HepG2 (cell line): ENCODE measurements around the gene POLH. TPM values are rescaled to one million over a fixed set of nuclear protein-coding genes. Genes with fewer than 3 reads are reported as not detected.

Experiments
- ATF1 ChIP-seq: IDR thresholded peaks from 2 replicates; pipeline ENCODE4 v1.6.1; 2016; ENCODE audit warnings: mild to moderate bottlenecking, control low read depth
- BCL6 ChIP-seq: IDR thresholded peaks from 2 replicates; pipeline ENCODE4 v1.6.1; 2016; ENCODE audit warnings: missing genetic modification reagents, missing compliant biosample characterization
- FOXK1 ChIP-seq: sonication (generic); formaldehyde crosslinking; IDR thresholded peaks from 2 replicates; pipeline ENCODE4 v1.4.0; 2020; ENCODE audit warnings: low read depth, missing genetic modification reagents, borderline replicate concordance
- GABPB1 ChIP-seq: IDR thresholded peaks from 2 replicates; pipeline ENCODE4 v1.6.1; 2016; ENCODE audit warnings: mild to moderate bottlenecking, missing genetic modification reagents, moderate library complexity, missing compliant biosample characterization
- HMGXB3 ChIP-seq: sonication (generic); formaldehyde crosslinking; IDR thresholded peaks from 2 replicates; pipeline ENCODE4 v1.4.0; 2020; ENCODE audit warnings: missing genetic modification reagents, borderline replicate concordance
- MAZ ChIP-seq, 2 experiments: sonication (generic) in 1 of 2; formaldehyde crosslinking in 1 of 2; IDR thresholded peaks; 2 replicates each; pipeline versions ENCODE4 v1.5.0 to v1.6.1; 2012 to 2020; ENCODE audit warnings: low read depth in 2 of 2, mild to moderate bottlenecking in 2 of 2, borderline replicate concordance in 1 of 2, improper control_type of control experiment in 1 of 2, low read length in 1 of 2, missing genetic modification reagents in 1 of 2, moderate library complexity in 1 of 2
- NONO ChIP-seq, 2 experiments: fragments of 450-650 bp in 1 of 2; sonication (generic) in 1 of 2; formaldehyde crosslinking in 1 of 2; IDR thresholded peaks in 1 of 2; conservative IDR thresholded peaks in 1 of 2; 2 replicates each; pipeline versions ENCODE4 v1.6.1 to v1.8.0; 2017 to 2022; ENCODE audit warnings: mild to moderate bottlenecking in 1 of 2, missing genetic modification reagents in 1 of 2, moderate library complexity in 1 of 2
- PCBP1 ChIP-seq: fragments of 200-400 bp; formaldehyde crosslinking; IDR thresholded peaks from 2 replicates; pipeline ENCODE4 v1.6.1; 2017; ENCODE audit warnings: mild to moderate bottlenecking, low read depth, low read length, borderline replicate concordance
- SOX13 ChIP-seq, 3 experiments: fragments of 450-650 bp in 1 of 3; sonication (generic) in 1 of 3; formaldehyde crosslinking in 1 of 3; IDR thresholded peaks in 2 of 3; conservative IDR thresholded peaks in 1 of 3; 2 replicates each; pipeline versions ENCODE4 v1.5.0 to v1.6.1; 2016 to 2020; ENCODE audit warnings: antibody characterized with exemption in 1 of 3, mild to moderate bottlenecking in 1 of 3, missing compliant biosample characterization in 1 of 3, missing genetic modification reagents in 1 of 3, moderate library complexity in 1 of 3
- SP5 ChIP-seq: IDR thresholded peaks from 2 replicates; pipeline ENCODE4 v1.6.1; 2016; ENCODE audit warnings: low read depth, borderline replicate concordance
- SRSF1 ChIP-seq: fragments of 200-400 bp; formaldehyde crosslinking; optimal IDR thresholded peaks from 2 replicates; pipeline ENCODE3; 2017; ENCODE audit warnings: mild to moderate bottlenecking, low read depth, low read length, moderate library complexity
- TEAD3 ChIP-seq: optimal IDR thresholded peaks from 2 replicates; pipeline ENCODE3; 2016; ENCODE audit warnings: borderline replicate concordance
- YEATS4 ChIP-seq: sonication (generic); formaldehyde crosslinking; IDR thresholded peaks from 2 replicates; pipeline ENCODE4 v1.4.0; 2020; ENCODE audit warnings: missing genetic modification reagents, borderline replicate concordance
- ZBTB2 ChIP-seq: sonication (generic); formaldehyde crosslinking; IDR thresholded peaks from 2 replicates; pipeline ENCODE4 v1.8.0; 2022; ENCODE audit warnings: low read depth, missing genetic modification reagents
- ZNF513 ChIP-seq: sonication (generic); formaldehyde crosslinking; conservative IDR thresholded peaks from 2 replicates; pipeline ENCODE4 v1.5.0; 2020; ENCODE audit warnings: missing genetic modification reagents
- ZNF639 ChIP-seq: conservative IDR thresholded peaks from 2 replicates; pipeline ENCODE4 v1.6.1; 2018; ENCODE audit warnings: missing genetic modification reagents
- polyA plus RNA-seq, 8 experiments: library from polyadenylated mRNA; depleted of rRNA in 3 of 8; stranded (reverse) in 7 of 8; unstranded in 1 of 8; fragments of >200 nt; fragmentation: Illumina TruSeq in 4 of 8; extraction: Trizol in 4 of 8; gene quantifications; 2 replicates each; pipeline versions ENCODE4 v1.2.1 to v1.2.3, GENCODE V29; 2011 to 2016; ENCODE audit warnings: low read depth in 4 of 8, missing spikeins in 1 of 8, mixed read lengths in 1 of 8; ENCODE audit not compliant: insufficient read depth in 1 of 8
- total RNA-seq, 5 experiments: library from RNA; depleted of rRNA; stranded (reverse); fragments of >200 nt; fragmentation: Illumina TruSeq; extraction: Trizol; gene quantifications; 2 replicates each; pipeline ENCODE4 v1.2.3, GENCODE V29; 2016; ENCODE audit warnings: low read depth in 1 of 5
- TF ChIP-seq, protein P1 (sequence below), 2 experiments: fragments of 450-650 bp in 1 of 2; sonication (generic) in 1 of 2; formaldehyde crosslinking; IDR thresholded peaks; 2 replicates each; pipeline versions ENCODE4 v1.5.0 to v1.8.0; 2020 to 2022; ENCODE audit warnings: mild to moderate bottlenecking in 1 of 2, missing genetic modification reagents in 1 of 2

The POLH gene
- total and polyA plus RNA-seq, 2 of the 13 experiments (the other 11 are each of a cell fraction or from before 2014, with no cell fraction given) = 11.6 to 25.0 TPM

- TF ChIP-seq ZNF639 (0 out of 2 replicates have a peak, but pooled peaks have one; percentile 35), BCL6 (CRISPR knock-in tag) (peak; percentile 10; the same call in 1 of the 2 replicates), SRSF1 (peak; percentile 44), SP5 (CRISPR knock-in tag) (peak; percentile 73), HMGXB3 (CRISPR knock-in tag) (peak; percentile 29; the same call in 1 of the 2 replicates), ZBTB2 (CRISPR knock-in tag) (0 out of 2 replicates have a peak, but pooled peaks have one; percentile 13), GABPB1 (peak; percentile 93), YEATS4 (CRISPR knock-in tag) (peak; percentile 29; the same call in 1 of the 2 replicates), ATF1 (CRISPR knock-in tag) (peak; percentile 90), FOXK1 (CRISPR knock-in tag) (peak; percentile 91), ZNF513 (CRISPR knock-in tag) (no peak), SOX13 (IDR thresholded peaks at IDR 0.05) (no peak), SOX13 (CRISPR knock-in tag; conservative IDR thresholded peaks at IDR 0.05 in 1 of 2, IDR thresholded peaks at IDR 0.05 in 1 of 2) (peak in 1 of 2 experiments; percentile 15; a peak in 1 of 4 replicates), MAZ (IDR thresholded peaks at IDR 0.05; ENCODE audit: borderline replicate concordance, low read depth, low read length) (peak; percentile 96), MAZ (CRISPR knock-in tag; IDR thresholded peaks at IDR 0.05; ENCODE audit: low read depth) (peak; percentile 89; the same call in 1 of the 2 replicates), PCBP1 (0 out of 2 replicates have a peak, but pooled peaks have one; percentile 35), TEAD3 (CRISPR knock-in tag) (peak; percentile 85), NONO (IDR thresholded peaks at IDR 0.05) (no peak), NONO (CRISPR knock-in tag; conservative IDR thresholded peaks at IDR 0.05) (peak; percentile 26; the same call in 1 of the 2 replicates)
- TF ChIP-seq, protein P1, sequence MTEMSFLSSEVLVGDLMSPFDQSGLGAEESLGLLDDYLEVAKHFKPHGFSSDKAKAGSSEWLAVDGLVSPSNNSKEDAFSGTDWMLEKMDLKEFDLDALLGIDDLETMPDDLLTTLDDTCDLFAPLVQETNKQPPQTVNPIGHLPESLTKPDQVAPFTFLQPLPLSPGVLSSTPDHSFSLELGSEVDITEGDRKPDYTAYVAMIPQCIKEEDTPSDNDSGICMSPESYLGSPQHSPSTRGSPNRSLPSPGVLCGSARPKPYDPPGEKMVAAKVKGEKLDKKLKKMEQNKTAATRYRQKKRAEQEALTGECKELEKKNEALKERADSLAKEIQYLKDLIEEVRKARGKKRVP (CRISPR knock-in tag; IDR thresholded peaks at IDR 0.05) = peak in 1 of 2 experiments; percentile 66; a peak in 1 of 4 replicates
Measured at GRCh38 chr6:43629104-43629504, 53.1 kb downstream of the POLH start, which contains the start of gene GTPBP2 (continued).
